Endothelial cell of umbilical vein (primary cell): Measurements from ENCODE around the gene LYRM4. TPM values are rescaled to one million over a fixed set of nuclear protein-coding genes. Genes with fewer than 3 reads are reported as not detected.

Experiments
- BruUV-seq: library from RNA; stranded (reverse); fragments of 400-500 nt; replicated peaks from 2 replicates; lab custom pipeline; 2021; lab: Mats Ljungman, UMichigan
- CTCF ChIA-PET: fragments of 300-600, 350-600 bp; sonication (Branson Sonifier 250); formaldehyde crosslinking; loops from one replicate; lab custom pipeline; 2021; ENCODE audit warnings: antibody characterized with exemption, inconsistent platforms; lab: Charles Lee
- POLR2A ChIA-PET: fragments of 300-600, 350-600 bp; sonication (Branson Sonifier 250); formaldehyde crosslinking; loops from one replicate; lab custom pipeline; 2021; ENCODE audit warnings: antibody characterized with exemption, inconsistent platforms; lab: Charles Lee
- DNase-seq: peaks from one replicate; pipeline ENCODE4 v3.0.0-alpha.2; 2011; ENCODE audit warnings: low read depth, low spot score
- FAIRE-seq: peaks from 2 replicates; lab custom pipeline; 2011; peaks lifted over from hg19 to GRCh38; lab: Jason Lieb, UNC
- H2AFZ ChIP-seq: 2 replicates; pipeline ENCODE4 v1.6.0; 2012; ENCODE audit warnings: low read depth, low read length, control low read depth, inconsistent platforms
- H3K27ac ChIP-seq: 2 replicates; pipeline ENCODE4 v1.5.1; 2011; ENCODE audit warnings: low read depth, mild to moderate bottlenecking, control low read depth, low read length, moderate library complexity; ENCODE audit not compliant: insufficient read depth
- H3K27me3 ChIP-seq, 2 experiments: 2 replicates each; pipeline versions ENCODE4 v1.6.0 to v1.6.1; 2011; ENCODE audit warnings: low read length in 2 of 2, mixed read lengths in 1 of 2; ENCODE audit not compliant: control insufficient read depth in 2 of 2, insufficient read depth in 2 of 2
- H3K36me3 ChIP-seq, 2 experiments: 2 replicates in 1 of 2; 3 replicates in 1 of 2; pipeline ENCODE4 v1.5.1; 2011; ENCODE audit warnings: low read length in 2 of 2, mild to moderate bottlenecking in 1 of 2, moderate library complexity in 1 of 2; ENCODE audit not compliant: control insufficient read depth in 2 of 2, insufficient read depth in 2 of 2; ENCODE audit errors: extremely low read depth in 1 of 2
- H3K4me1 ChIP-seq: 3 replicates; pipeline ENCODE4 v1.5.1; 2011; ENCODE audit warnings: mild to moderate bottlenecking, low read length; ENCODE audit not compliant: control insufficient read depth, insufficient read depth; ENCODE audit errors: extremely low read depth
- H3K4me2 ChIP-seq: 2 replicates; pipeline ENCODE4 v1.6.1; 2011; ENCODE audit warnings: low read length, control low read depth, mixed read lengths; ENCODE audit not compliant: insufficient read depth
- H3K4me3 ChIP-seq, 3 experiments: fragments of 200-600 bp in 1 of 3; sonication (generic), shearing (Covaris generic) in 1 of 3; replicated peaks in 1 of 3; 2 replicates each; pipeline ENCODE4 v1.5.1; 2011 to 2016; ENCODE audit warnings: control low read depth in 3 of 3, low read length in 3 of 3, mild to moderate bottlenecking in 2 of 3, inconsistent platforms in 1 of 3, low read depth in 1 of 3, moderate library complexity in 1 of 3; ENCODE audit not compliant: insufficient read depth in 1 of 3
- H3K79me2 ChIP-seq: 2 replicates; pipeline ENCODE4 v1.6.0; 2012; ENCODE audit warnings: low read length, inconsistent platforms; ENCODE audit not compliant: control insufficient read depth, insufficient read depth
- H3K9ac ChIP-seq: replicated peaks from 2 replicates; pipeline ENCODE3; 2011; ENCODE audit warnings: low read length, control low read depth; ENCODE audit not compliant: insufficient read depth; ENCODE audit errors: extremely low read depth
- H3K9me1 ChIP-seq: replicated peaks from 3 replicates; pipeline ENCODE4 v1.6.0; 2011; ENCODE audit warnings: mild to moderate bottlenecking, low read length; ENCODE audit not compliant: control insufficient read depth, insufficient read depth; ENCODE audit errors: extremely low read depth
- H3K9me3 ChIP-seq: replicated peaks from 2 replicates; pipeline ENCODE4 v1.5.1; 2012; ENCODE audit warnings: low read length, inconsistent platforms; ENCODE audit not compliant: control insufficient read depth, insufficient read depth
- H4K20me1 ChIP-seq: replicated peaks from 2 replicates; pipeline ENCODE3; 2011; ENCODE audit warnings: mild to moderate bottlenecking, low read length; ENCODE audit not compliant: control insufficient read depth, insufficient read depth; ENCODE audit errors: extremely low read depth
- EZH2 ChIP-seq: IDR thresholded peaks from 2 replicates; pipeline ENCODE4 v1.6.1; 2012; ENCODE audit warnings: borderline replicate concordance, low read depth, mild to moderate bottlenecking, moderate library complexity, low read length, inconsistent platforms; ENCODE audit not compliant: severe bottlenecking
- FOS ChIP-seq: IDR thresholded peaks from 2 replicates; pipeline ENCODE4 v1.6.1; 2011; ENCODE audit warnings: mild to moderate bottlenecking, low read length, moderate library complexity, borderline replicate concordance; ENCODE audit not compliant: insufficient read depth
- GATA2 ChIP-seq: IDR thresholded peaks from 2 replicates; pipeline ENCODE4 v1.7.0; 2011; ENCODE audit warnings: low read depth, mild to moderate bottlenecking, moderate library complexity, mixed read lengths, low read length; ENCODE audit not compliant: insufficient read length, insufficient read depth
- JUN ChIP-seq: IDR thresholded peaks from 2 replicates; pipeline ENCODE4 v1.6.1; 2011; ENCODE audit warnings: borderline replicate concordance, low read depth; ENCODE audit not compliant: insufficient read length, insufficient read depth
- MYC ChIP-seq: IDR thresholded peaks from one replicate; pipeline ENCODE4 v1.6.1; 2011; ENCODE audit warnings: mild to moderate bottlenecking, low read depth, low read length
- POLR2A ChIP-seq: IDR thresholded peaks from 2 replicates; pipeline ENCODE4 v1.6.1; 2012; ENCODE audit warnings: low read depth, mild to moderate bottlenecking, control low read depth, low read length
- POLR2AphosphoS5 ChIP-seq: IDR thresholded peaks from 2 replicates; pipeline ENCODE4 v1.6.1; 2012; ENCODE audit warnings: low read depth, mild to moderate bottlenecking, control low read depth, low read length, moderate library complexity; ENCODE audit not compliant: insufficient read depth
- dilution Hi-C: fragments of 300-500 bp; cut with MboI; formaldehyde crosslinking; loops from one replicate; pipeline ENCODE4 v1.15.0; 2019; ENCODE audit warnings: low sequenced_read_pairs; ENCODE audit not compliant: extremely low pct_ligation_motif_present
- intact Hi-C: fragments of 100-400 bp; cut with micrococcal nuclease; formaldehyde crosslinking; loops from one replicate; pipeline ENCODE4 v1.10.0; 2022
- polyA plus RNA-seq, 4 experiments: library from polyadenylated mRNA; depleted of rRNA in 3 of 4; stranded (reverse) in 3 of 4; unstranded in 1 of 4; fragments of >200 nt; gene quantifications; 2 replicates each; pipeline versions ENCODE4 v1.2.1 to v1.2.3, GENCODE V29; 2011 to 2012; ENCODE audit warnings: missing spikeins in 1 of 4
- total RNA-seq: library from RNA; stranded (reverse); gene quantifications from 2 replicates; pipeline ENCODE4 v1.2.3, GENCODE V29; 2021
- TF ChIP-seq, protein P1 (sequence below), 2 donors: IDR thresholded peaks; 1 replicate in 1 of 2; 2 replicates in 1 of 2; pipeline ENCODE4 v1.5.1; 2011; ENCODE audit warnings: low read length in 2 of 2, mild to moderate bottlenecking in 2 of 2, moderate library complexity in 2 of 2, control low read depth in 1 of 2, inconsistent platforms in 1 of 2, low read depth in 1 of 2; ENCODE audit not compliant: insufficient read depth in 1 of 2; ENCODE audit errors: extremely low read depth in 1 of 2
- TF ChIP-seq, protein P2 (sequence below): IDR thresholded peaks from 2 replicates; pipeline ENCODE4 v1.6.1; 2011; ENCODE audit not compliant: insufficient read depth, insufficient read length

LYRM4 gene
- total and polyA plus RNA-seq, 2 donors (not counting 3 experiments of a cell fraction or from before 2014, with no cell fraction given), result 39.5 to 44.0 TPM

DNA sequence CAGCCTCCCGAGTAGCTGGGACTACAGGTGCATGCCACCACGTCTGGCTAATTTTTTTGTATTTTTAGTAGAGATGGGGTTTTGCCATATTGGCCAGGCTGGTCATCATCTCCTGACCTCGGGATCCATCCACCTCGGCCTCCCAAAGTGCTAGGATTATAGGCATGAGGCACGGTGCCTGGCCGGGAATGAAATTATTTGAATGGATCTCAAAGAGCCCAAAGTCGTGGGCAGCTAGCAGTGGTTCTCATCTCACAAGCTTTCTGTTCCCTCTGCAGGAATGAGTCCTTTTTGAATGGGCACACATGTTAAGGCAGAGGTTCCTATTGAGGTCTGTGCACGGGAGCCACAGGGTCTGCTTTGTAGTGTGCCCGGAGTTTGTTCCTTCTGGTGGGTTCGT lies 140.7 kb downstream of the LYRM4 start:
- H3K27me3 ChIP-seq, result no peaks in the 10 kb centered on the region
- H3K4me2 ChIP-seq, result no peak overlapping the region
- no peak overlapping the region for H3K4me3 ChIP-seq
- no peak for DNase-seq
- H3K9me1 ChIP-seq, result no peaks in the 10 kb centered on the region
- no TSS peak for BruUV-seq
- no peak for FAIRE-seq
- ChIA-PET CTCF (no interaction called here), POLR2A (no interaction called here)
- H3K27ac ChIP-seq, result no peak overlapping the region
- no peaks in the 10 kb centered on the region for H4K20me1 ChIP-seq
- H3K79me2 ChIP-seq, result no peaks in the 10 kb centered on the region
- TF ChIP-seq GATA2 (no peak), JUN (no peak), FOS (no peak), POLR2A (no peak), POLR2AphosphoS5 (no peak), MYC (no peak), EZH2 (no peak)
- TF ChIP-seq, protein P1, sequence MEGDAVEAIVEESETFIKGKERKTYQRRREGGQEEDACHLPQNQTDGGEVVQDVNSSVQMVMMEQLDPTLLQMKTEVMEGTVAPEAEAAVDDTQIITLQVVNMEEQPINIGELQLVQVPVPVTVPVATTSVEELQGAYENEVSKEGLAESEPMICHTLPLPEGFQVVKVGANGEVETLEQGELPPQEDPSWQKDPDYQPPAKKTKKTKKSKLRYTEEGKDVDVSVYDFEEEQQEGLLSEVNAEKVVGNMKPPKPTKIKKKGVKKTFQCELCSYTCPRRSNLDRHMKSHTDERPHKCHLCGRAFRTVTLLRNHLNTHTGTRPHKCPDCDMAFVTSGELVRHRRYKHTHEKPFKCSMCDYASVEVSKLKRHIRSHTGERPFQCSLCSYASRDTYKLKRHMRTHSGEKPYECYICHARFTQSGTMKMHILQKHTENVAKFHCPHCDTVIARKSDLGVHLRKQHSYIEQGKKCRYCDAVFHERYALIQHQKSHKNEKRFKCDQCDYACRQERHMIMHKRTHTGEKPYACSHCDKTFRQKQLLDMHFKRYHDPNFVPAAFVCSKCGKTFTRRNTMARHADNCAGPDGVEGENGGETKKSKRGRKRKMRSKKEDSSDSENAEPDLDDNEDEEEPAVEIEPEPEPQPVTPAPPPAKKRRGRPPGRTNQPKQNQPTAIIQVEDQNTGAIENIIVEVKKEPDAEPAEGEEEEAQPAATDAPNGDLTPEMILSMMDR (IDR thresholded peaks at IDR 0.05; ENCODE audit: extremely low read depth in 1 of 2, insufficient read depth in 1 of 2, low read depth in 1 of 2, low read length in 2 of 2), result no peak
- TF ChIP-seq, protein P2, sequence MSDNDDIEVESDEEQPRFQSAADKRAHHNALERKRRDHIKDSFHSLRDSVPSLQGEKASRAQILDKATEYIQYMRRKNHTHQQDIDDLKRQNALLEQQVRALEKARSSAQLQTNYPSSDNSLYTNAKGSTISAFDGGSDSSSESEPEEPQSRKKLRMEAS, result no peak
- H3K9ac ChIP-seq, result no peak overlapping the region
- dilution Hi-C loops, result no loop called here
- intact Hi-C loops, result no loop called here
- no peaks in the 10 kb centered on the region for H3K9me3 ChIP-seq
- no peaks in the 10 kb centered on the region for H3K4me1 ChIP-seq
- no peaks in the 10 kb centered on the region for H3K36me3 ChIP-seq
- H2AFZ ChIP-seq, result no peak overlapping the region
